GM06990 (cell line): ENCODE measurements around the gene DOCK4.

ENCODE experiments used
- DNase-seq: peaks from one replicate; pipeline ENCODE4 v3.0.0-alpha.2; 2011; ENCODE audit not compliant: insufficient read length; ENCODE audit errors: extremely low read depth
- H3K27me3 ChIP-seq: replicated peaks from 2 replicates; pipeline ENCODE4 v1.6.0; 2011; ENCODE audit warnings: low read length; ENCODE audit not compliant: control insufficient read depth, insufficient read depth
- H3K36me3 ChIP-seq: 2 replicates; pipeline ENCODE4 v1.5.1; 2011; ENCODE audit warnings: low read length; ENCODE audit not compliant: control insufficient read depth, insufficient read depth
- H3K4me3 ChIP-seq: replicated peaks from 2 replicates; pipeline ENCODE4 v1.5.1; 2011; ENCODE audit warnings: low read depth, mild to moderate bottlenecking, control low read depth, low read length
- TF ChIP-seq, protein P1 (sequence below): IDR thresholded peaks from 2 replicates; pipeline ENCODE4 v1.5.1; 2011; ENCODE audit warnings: low read length, control low read depth, mild to moderate bottlenecking, inconsistent platforms; ENCODE audit not compliant: insufficient read depth, poor library complexity, severe bottlenecking

Gene DOCK4

DNA sequence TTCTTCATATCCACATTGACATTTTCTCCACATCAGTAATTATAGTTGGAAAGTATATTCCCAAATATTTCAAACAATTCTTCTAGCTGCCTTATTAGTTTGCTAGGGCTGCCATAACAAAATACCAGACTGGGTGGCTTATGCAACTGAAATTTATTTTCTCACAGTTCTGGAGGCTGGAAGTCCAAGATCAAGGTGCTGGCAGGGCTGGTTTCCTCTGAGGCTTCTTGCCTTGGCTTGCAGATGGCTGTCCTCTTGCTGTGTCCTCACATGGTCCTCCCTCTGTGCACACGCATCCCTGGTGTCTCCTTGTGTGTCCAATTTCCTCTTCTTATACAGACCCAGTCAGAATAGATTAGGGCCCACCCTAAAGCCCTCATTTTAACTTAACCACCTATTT is 34.5 kb downstream of the DOCK4 start:
- DNase-seq, result no peak
- H3K36me3 ChIP-seq, result no peaks in the 10 kb centered on the region
- TF ChIP-seq, protein P1, sequence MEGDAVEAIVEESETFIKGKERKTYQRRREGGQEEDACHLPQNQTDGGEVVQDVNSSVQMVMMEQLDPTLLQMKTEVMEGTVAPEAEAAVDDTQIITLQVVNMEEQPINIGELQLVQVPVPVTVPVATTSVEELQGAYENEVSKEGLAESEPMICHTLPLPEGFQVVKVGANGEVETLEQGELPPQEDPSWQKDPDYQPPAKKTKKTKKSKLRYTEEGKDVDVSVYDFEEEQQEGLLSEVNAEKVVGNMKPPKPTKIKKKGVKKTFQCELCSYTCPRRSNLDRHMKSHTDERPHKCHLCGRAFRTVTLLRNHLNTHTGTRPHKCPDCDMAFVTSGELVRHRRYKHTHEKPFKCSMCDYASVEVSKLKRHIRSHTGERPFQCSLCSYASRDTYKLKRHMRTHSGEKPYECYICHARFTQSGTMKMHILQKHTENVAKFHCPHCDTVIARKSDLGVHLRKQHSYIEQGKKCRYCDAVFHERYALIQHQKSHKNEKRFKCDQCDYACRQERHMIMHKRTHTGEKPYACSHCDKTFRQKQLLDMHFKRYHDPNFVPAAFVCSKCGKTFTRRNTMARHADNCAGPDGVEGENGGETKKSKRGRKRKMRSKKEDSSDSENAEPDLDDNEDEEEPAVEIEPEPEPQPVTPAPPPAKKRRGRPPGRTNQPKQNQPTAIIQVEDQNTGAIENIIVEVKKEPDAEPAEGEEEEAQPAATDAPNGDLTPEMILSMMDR, result no peak

DNA sequence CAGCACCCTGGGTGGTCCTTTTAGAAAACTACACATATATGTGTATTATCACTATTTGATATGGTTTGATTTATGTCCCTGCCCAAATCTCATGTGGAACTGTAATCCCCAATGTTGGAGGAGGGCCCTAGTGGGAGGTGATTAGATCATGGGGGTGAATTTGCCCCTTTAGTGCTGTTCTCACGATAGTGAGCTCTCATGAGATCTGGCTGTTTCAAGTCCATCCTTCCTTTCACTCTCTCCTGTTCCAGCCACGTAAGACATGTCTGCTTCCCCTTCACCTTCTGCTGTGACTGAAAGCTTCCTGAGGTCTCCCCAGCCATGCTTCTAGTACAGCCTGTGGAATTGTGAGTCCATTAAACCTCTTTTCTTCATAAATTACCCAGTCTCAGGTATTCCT is 37.3 kb downstream of the DOCK4 start:
- TF ChIP-seq, protein P1, result no peak
- no peak overlapping the region for H3K4me3 ChIP-seq
- DNase-seq, result no peak
- no peaks in the 10 kb centered on the region for H3K36me3 ChIP-seq
- H3K27me3 ChIP-seq, result no peaks in the 10 kb centered on the region

More for the DNA sequence above, 34.5 kb downstream of the DOCK4 start:
- Histone ChIP-seq H3K4me3 (no peak overlapping the region), H3K27me3 (no peaks in the 10 kb centered on the region)

DNA sequence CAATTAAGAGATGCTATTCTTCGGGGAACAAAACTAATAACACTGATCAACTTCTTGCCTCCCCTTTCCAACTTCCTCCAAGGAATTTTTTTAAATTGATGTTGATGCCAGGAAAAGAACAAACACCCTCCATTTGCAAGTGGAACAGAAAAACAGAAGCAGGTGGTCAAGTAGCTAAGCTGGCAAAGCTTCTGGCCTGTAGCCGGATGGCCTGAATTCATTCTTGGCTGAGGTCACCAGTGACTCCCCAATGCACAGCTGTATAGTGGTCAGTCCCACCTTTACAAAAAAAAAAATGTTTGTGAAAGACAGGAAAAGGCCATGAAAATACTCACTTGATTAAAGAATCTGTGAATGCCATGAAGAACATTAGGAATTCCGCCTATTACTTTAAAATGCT is 39.1 kb downstream of the DOCK4 start:
- Histone ChIP-seq H3K36me3 (no peaks in the 10 kb centered on the region), H3K27me3 (no peaks in the 10 kb centered on the region), H3K4me3 (no peak overlapping the region)
- no peak for DNase-seq
- TF ChIP-seq, protein P1, result no peak

DNA sequence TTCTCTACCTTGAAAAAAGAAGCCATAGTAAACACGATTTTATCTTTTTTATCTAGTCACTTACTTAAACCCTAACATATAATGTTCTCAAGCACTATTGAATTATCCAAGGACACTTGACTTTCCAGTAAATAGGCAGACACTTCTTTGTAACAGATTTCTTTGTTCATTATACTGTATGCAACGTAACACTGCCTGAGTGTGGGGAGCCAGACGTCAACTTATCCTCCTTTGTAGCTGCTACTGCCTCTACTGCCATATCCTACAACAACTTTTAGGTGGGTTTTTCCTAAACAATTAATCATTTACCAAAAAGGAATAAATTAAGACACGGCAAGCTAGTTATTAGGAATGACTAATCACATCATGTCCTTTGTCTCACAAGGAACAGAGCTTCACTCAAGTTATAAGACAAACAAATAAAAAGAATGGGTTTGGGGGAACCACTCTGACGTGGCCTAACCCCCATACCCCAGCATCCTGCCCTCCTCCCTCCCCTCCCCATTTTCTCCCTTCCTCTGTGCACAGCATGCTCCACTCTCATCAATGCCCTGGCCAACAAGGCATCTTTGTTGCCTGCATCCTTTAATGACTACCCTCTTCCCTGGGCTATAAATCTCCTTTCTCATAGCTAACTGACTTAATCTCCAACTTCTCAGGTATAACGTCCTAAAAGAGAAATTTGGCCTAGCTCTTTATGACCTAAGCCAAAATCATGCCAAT is 43.3 kb downstream of the DOCK4 start:
- TF ChIP-seq, protein P1, result no peak
- Histone ChIP-seq H3K4me3 (no peak overlapping the region), H3K27me3 (no peaks in the 10 kb centered on the region), H3K36me3 (no peaks in the 10 kb centered on the region)
- DNase-seq, result no peak

DNA sequence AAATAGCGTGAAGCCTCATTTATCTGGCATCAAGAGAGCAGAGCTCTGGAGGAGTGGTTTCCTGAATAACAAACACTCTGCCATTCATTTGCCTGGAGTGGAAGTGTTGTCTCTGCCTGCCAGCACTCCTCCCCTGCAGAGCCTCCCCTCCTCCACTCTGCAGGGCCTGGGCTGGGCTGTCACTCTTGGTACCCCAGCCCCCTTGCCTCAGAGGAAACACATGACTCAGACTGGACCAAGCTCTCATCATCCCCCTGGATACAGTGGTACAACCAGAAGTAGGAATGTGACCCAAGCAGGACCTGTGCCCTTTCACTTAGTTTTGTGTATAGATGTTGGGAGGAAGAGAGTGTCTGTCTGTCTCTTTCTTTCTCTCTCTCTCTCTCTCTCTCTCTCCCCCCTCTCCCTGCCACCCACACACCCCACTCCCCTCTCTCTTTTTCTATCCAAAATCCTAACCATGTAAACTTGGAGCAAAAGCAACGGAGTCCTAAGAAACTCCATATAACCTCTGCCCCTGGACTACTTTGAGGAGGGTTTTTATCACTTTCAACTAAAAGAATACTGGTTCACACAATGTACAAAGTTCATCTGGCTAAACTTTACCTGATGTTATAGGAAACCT is 43.9 kb downstream of the DOCK4 start:
- no peaks in the 10 kb centered on the region for H3K36me3 ChIP-seq
- no peaks in the 10 kb centered on the region for H3K27me3 ChIP-seq
- DNase-seq, result no peak
- TF ChIP-seq, protein P1, result no peak
- H3K4me3 ChIP-seq, result no peak overlapping the region
